ENCODE results near the gene GPC5.
"Not testable (repeated sequence)": the region's sequence is repeated elsewhere in the genome, so short reads cannot be mapped to it uniquely, and the experiment has no call there.

The GPC5 gene

GRCh38 chr13:91891141-91891540 is 492.7 kb downstream of the GPC5 start:
- no peak for DNase-seq (ENCODE audit: low read depth)

- DNase-seq (ENCODE audit: low read depth) = no peak
Observed at GRCh38 chr13:91893040-91893439, 494.6 kb downstream of the GPC5 start.

- no peak for DNase-seq (ENCODE audit: low read depth)
Observed at GRCh38 chr13:91894316-91894715, 495.9 kb downstream of the GPC5 start.

- DNase-seq (ENCODE audit: low read depth) = no peak
Observed at GRCh38 chr13:91896547-91896946, 498.1 kb downstream of the GPC5 start.

GRCh38 chr13:91898986-91899385 is 500.6 kb downstream of the GPC5 start:
- DNase-seq (ENCODE audit: low read depth) = not testable (repeated sequence)

- DNase-seq (ENCODE audit: low read depth) = no peak
Observed at GRCh38 chr13:91902291-91902690, 503.9 kb downstream of the GPC5 start.

GRCh38 chr13:91904005-91904404 is 505.6 kb downstream of the GPC5 start:
- no peak for DNase-seq (ENCODE audit: low read depth)

- DNase-seq (ENCODE audit: low read depth) = no peak
Observed at GRCh38 chr13:91904597-91904996, 506.2 kb downstream of the GPC5 start.

GRCh38 chr13:91907398-91907797 is 509.0 kb downstream of the GPC5 start:
- DNase-seq (ENCODE audit: low read depth) = no peak

GRCh38 chr13:91909617-91910016 is 511.2 kb downstream of the GPC5 start:
- DNase-seq (ENCODE audit: low read depth) = no peak

GRCh38 chr13:91922969-91923592 is 524.7 kb downstream of the GPC5 start:
- DNase-seq (ENCODE audit: low read depth) = no peak

- DNase-seq (ENCODE audit: low read depth) = no peak
Observed at GRCh38 chr13:91930687-91931086, 532.3 kb downstream of the GPC5 start.

- DNase-seq (ENCODE audit: low read depth) = no peak
Observed at GRCh38 chr13:91934354-91934753, 535.9 kb downstream of the GPC5 start.

- no peak for DNase-seq (ENCODE audit: low read depth)
Observed at GRCh38 chr13:91946498-91947070, 548.2 kb downstream of the GPC5 start.

- DNase-seq (ENCODE audit: low read depth) = no peak
Observed at GRCh38 chr13:91948736-91949135, 550.3 kb downstream of the GPC5 start.

GRCh38 chr13:91950803-91951202 is 552.4 kb downstream of the GPC5 start:
- no peak for DNase-seq (ENCODE audit: low read depth)

GRCh38 chr13:91955546-91956355 is 557.3 kb downstream of the GPC5 start:
- no peak for DNase-seq (ENCODE audit: low read depth)

- DNase-seq (ENCODE audit: low read depth) = no peak
Observed at GRCh38 chr13:91960947-91961346, 562.5 kb downstream of the GPC5 start.

GRCh38 chr13:91962946-91963345 is 564.5 kb downstream of the GPC5 start:
- DNase-seq (ENCODE audit: low read depth) = no peak

GRCh38 chr13:91965511-91965910 is 567.1 kb downstream of the GPC5 start:
- no peak for DNase-seq (ENCODE audit: low read depth)

- DNase-seq (ENCODE audit: low read depth) = no peak
Observed at GRCh38 chr13:91978571-91978970, 580.1 kb downstream of the GPC5 start.

- DNase-seq (ENCODE audit: low read depth) = no peak
Observed at GRCh38 chr13:91986761-91987483, 588.5 kb downstream of the GPC5 start.

GRCh38 chr13:91988331-91988730 is 589.9 kb downstream of the GPC5 start:
- DNase-seq (ENCODE audit: low read depth) = no peak

Data from EH (cell line).